ENCODE measurements around the gene TBC1D5. TPM values are rescaled to one million over a fixed set of nuclear protein-coding genes. Genes with fewer than 3 reads are reported as not detected.
"Not testable (repeated sequence)": the region's sequence is repeated elsewhere in the genome, so short reads cannot be mapped to it uniquely, and the experiment has no call there.

TBC1D5 gene
- polyA plus RNA-seq, 3 donors = 49.9 to 51.9 (median 51.5) TPM

DNA sequence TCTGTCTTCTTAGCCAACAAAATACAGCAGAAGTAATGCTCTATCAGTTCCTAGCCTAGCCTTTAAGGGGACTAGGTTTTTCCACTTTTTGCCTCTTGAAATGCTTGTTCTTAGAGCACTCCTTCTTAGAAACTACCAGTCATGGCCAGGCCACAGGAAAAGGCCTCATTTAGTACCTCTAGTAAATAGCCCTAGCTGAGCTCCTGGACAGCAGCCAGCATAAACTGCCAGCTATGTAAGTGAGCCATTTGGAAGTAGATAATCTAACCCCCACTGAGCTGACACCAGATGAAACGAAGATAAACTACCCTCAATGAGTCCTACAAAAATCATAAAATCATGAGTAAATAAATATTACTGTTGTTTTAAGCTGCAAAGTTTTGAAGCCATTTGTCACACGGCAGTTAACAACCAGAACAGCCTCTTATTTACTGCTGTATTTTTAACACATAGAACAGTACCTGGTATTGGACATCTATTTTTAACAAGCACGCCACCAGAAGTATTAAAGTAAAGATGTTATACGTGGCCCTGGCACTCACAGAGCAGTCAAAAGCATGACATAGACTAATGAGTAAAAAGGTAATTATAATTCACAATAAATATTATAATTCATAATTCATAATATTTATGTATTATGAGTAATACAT lies 12.0 kb downstream of the TBC1D5 start:
- DNase-seq (ENCODE audit: extremely low read depth in 1 of 11, low read depth in 9 of 11, low spot score in 4 of 11) = no peak

DNA sequence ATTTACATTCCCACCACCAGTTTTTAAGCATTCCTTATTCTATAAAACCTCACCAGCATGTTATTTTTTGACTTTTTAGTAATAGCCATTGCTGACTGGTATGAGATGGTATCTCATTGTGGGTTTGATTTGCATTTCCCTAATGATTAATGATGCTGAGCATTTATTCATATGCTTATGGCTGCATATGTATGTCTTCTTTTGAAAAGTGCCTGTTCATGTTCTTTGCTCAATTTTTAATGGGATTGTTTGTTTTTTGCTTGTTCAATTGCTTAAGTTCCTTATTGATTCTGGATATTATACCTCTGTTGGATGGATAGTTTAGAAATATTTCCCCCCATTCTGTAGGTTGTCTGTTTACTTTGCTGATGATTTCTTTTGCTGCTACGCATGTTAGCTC lies 16.1 kb downstream of the TBC1D5 start:
- DNase-seq (ENCODE audit: extremely low read depth in 1 of 11, low read depth in 9 of 11, low spot score in 4 of 11) = no peak

DNA sequence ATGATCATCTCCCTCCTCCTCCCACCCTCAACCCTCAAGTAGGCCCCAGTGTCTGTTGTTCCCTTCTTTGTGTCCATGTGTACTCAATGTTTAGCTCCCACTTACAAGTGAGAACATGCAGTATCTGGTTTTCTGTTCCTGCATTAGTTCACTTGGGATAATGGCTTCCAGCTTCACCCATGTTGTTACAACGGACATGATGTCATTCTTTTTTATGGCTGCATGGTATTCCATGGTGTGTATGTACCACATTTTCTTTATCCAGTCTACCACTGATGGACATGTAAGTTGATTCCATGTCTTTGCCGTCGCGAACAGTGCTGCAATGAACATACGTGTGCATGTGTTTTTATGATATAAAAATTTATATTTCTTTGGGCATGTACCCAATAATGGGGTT lies 16.6 kb downstream of the TBC1D5 start:
- not testable (repeated sequence) for DNase-seq (ENCODE audit: extremely low read depth in 1 of 11, low read depth in 9 of 11, low spot score in 4 of 11)

DNA sequence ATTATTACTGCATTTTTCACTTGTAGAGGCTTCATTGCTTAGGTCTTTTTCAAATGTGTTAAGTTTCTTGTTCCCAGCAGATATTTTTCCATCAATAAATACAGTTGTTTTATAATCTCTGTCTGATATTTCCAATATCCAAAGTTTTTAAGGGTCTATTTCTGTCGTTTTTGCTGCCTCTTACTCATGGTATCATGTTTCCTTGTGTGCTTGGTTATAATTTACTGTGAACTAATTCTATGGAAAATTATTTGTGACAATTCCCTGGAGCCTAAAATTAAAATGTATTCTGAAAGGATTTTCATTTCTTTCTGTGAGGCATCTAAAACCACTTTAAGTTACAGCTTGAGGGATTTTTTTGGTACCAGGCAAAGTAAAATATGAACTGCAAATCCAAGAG lies 17.5 kb downstream of the TBC1D5 start:
- no peak for DNase-seq (ENCODE audit: extremely low read depth in 1 of 11, low read depth in 9 of 11, low spot score in 4 of 11)

DNA sequence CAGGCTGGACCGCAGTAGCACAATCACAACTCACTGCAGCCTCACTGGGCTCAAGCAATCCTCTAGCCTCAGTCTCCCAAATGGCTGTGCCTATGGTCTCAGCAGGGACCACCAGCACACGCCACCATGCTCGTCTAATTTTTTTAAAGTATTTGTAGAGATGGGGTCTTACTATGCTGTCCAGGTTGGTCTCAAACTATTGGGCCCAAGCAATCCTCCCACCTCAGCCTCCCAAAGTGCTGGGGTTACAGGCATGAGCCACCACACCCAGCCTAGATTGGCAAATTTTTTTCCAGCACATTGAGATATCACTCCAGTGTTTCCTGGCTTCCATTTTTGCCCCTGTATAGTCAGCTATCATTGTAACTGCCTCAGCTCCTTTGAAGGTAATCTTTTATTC lies 18.3 kb downstream of the TBC1D5 start:
- no peak for DNase-seq (ENCODE audit: extremely low read depth in 1 of 11, low read depth in 9 of 11, low spot score in 4 of 11)

DNA sequence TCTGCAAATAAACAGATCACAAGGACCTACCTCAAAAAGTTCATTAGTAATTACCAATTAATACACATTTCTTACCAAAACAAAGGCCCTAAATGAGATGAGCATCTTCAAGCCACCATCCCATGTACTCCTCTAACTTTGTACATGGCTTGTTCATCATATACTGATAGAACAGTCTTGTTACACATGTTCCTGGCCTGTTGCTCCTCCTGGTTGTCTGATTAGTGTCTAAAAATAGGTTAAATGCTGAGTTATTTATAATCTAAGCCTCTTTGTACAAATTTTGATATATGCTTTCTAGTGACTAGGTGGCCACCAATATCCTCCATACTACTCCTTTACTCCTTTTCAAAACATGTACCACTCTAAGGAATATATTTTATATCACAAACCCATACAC lies 25.0 kb downstream of the TBC1D5 start:
- no peak for DNase-seq (ENCODE audit: extremely low read depth in 1 of 11, low read depth in 9 of 11, low spot score in 4 of 11)

DNA sequence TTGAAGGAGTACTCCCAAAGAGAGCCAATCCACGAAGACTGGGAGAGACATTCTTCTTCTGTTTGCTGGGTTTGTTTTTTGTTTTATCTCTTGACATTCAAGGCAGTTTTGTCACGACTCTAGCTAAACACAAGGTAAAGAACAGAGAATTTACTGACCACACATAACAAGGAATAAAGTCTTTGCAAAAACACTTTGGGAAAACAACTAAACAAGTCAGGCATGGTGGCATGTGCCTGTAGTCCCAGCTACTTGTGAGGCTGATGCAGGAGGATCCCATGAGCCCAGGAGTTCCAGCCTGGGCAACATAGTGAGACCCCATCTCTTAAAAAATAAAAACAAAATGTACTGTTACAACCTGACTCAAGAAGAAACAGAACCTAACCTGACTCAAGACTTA lies 28.0 kb downstream of the TBC1D5 start:
- DNase-seq (ENCODE audit: extremely low read depth in 1 of 11, low read depth in 9 of 11, low spot score in 4 of 11) = no peak

DNA sequence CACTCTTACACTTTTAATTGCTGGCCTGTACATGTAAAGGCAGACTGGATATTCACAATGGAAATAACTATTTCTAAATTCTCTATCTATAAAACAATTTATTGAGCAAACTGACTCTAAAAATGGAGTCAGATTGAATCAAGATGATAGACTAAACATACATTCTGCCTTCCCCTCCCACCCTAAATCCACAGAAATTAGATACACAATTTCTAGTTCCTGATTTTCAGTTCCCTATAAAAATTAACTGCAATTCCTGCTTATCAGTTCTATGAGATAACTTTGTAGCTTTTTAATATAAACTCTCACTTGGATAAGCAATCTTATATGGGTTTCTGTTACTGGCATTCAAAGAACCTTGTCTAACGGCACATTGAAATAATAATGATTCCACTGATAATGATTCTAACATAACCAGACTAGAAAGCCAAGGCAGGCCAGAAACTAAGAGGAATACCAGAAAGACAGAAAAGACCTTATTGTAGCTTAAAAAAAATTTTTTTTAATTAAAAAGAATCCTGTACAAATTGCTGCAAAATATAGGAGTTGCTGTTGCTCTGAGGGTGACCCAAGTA lies 33.1 kb downstream of the TBC1D5 start:
- DNase-seq (ENCODE audit: extremely low read depth in 1 of 11, low read depth in 9 of 11, low spot score in 4 of 11) = no peak

DNA sequence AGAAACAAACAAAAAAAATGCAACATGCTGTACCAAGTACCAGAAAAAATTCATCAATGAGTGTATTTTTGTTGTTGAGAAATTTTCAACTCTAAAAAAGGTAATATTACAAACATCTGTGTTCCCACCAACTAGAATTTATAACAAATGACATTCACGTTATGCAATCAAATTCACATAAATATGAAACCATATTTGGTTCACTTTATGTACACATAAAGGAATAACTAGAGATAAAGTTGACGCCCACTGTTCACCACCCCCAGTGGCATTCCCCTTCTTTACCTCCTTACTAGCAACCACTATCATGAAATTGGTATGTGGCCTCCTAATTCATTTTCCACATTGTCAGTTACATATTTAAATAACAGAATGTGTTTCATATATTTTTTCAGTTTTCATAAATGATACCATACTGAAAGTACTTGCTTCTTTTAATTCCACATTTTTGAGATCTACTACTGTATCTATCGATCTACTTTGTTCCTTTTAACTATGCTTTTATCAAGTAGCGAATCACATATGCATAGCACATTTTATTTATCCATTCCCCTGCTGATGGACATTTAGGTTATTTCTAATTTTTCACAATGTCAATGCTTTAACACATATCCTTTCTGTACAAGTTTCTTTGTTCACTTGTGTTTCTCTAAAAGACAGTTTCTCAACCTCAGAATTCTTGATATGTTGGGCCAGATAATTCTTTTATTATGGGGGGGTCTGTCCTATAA lies 34.5 kb downstream of the TBC1D5 start:
- no peak for DNase-seq (ENCODE audit: extremely low read depth in 1 of 11, low read depth in 9 of 11, low spot score in 4 of 11)

- not testable (repeated sequence) for DNase-seq (ENCODE audit: extremely low read depth in 1 of 11, low read depth in 9 of 11, low spot score in 4 of 11)
Observed at GRCh38 chr3:17705991-17706390, 36.4 kb downstream of the TBC1D5 start.

DNA sequence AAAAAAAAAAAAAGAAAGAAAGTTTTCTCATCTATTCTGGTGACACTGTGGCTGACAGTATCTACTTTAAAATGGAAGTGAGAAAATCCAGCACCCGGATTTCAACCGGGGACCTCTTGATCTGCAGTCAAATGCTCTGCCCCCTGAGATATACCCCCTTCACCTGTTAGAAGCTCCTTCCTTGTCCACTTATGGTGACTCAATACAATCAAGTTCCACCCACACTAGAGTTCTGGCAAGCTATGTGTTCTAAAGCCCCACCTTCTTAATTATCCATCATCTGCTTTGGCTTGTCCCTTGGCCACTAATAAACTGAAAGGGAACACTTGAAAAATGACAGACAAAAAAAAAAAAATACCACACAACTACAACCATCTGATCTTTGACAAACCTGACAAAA lies 42.6 kb downstream of the TBC1D5 start:
- not testable (repeated sequence) for DNase-seq (ENCODE audit: extremely low read depth in 1 of 11, low read depth in 9 of 11, low spot score in 4 of 11)

- not testable (repeated sequence) for DNase-seq (ENCODE audit: extremely low read depth in 1 of 11, low read depth in 9 of 11, low spot score in 4 of 11)
Observed at GRCh38 chr3:17695665-17696064, 46.8 kb downstream of the TBC1D5 start.

DNA sequence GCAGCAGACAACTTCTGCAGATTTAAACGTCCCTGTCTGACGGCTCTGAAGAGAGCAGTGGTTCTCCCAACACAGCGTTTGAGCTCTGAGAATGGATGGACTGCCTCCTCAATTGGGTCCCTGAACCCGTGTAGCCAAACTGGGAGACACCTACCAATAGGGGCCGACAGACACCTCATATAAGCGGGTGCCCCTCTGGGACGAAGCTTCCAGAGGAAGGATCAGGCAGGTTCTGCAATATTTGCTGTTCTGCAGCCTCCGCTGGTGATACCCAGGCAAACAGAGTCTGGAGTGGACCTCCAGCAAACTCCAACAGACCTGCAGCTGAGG lies 48.8 kb downstream of the TBC1D5 start:
- DNase-seq (ENCODE audit: extremely low read depth in 1 of 11, low read depth in 9 of 11, low spot score in 4 of 11) = not testable (repeated sequence)

- DNase-seq (ENCODE audit: extremely low read depth in 1 of 11, low read depth in 9 of 11, low spot score in 4 of 11) = not testable (repeated sequence)
Observed at GRCh38 chr3:17692846-17693669, 49.4 kb downstream of the TBC1D5 start.

DNA sequence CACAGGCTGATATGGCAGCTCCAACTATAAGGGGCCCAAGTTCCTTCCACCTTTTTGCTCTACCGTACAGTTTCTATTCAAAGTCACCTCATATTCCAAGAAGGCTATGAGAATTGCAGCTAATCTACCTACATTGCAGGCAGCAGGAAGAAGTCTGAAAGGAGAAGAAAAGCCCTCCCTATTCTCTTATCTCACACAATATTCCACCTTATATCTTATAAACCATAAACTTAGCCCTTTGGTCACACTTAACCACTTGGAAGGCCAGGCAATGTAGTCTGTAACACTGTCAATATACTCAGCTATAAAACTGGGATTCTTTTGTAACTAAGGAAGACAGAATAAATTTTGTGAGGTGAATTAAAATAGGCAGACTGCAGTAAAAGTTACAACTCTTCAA lies 54.9 kb downstream of the TBC1D5 start:
- DNase-seq (ENCODE audit: extremely low read depth in 1 of 11, low read depth in 9 of 11, low spot score in 4 of 11) = no peak

- no peak for DNase-seq (ENCODE audit: extremely low read depth in 1 of 11, low read depth in 9 of 11, low spot score in 4 of 11)
Observed at GRCh38 chr3:17686613-17687012, 55.8 kb downstream of the TBC1D5 start.

DNA sequence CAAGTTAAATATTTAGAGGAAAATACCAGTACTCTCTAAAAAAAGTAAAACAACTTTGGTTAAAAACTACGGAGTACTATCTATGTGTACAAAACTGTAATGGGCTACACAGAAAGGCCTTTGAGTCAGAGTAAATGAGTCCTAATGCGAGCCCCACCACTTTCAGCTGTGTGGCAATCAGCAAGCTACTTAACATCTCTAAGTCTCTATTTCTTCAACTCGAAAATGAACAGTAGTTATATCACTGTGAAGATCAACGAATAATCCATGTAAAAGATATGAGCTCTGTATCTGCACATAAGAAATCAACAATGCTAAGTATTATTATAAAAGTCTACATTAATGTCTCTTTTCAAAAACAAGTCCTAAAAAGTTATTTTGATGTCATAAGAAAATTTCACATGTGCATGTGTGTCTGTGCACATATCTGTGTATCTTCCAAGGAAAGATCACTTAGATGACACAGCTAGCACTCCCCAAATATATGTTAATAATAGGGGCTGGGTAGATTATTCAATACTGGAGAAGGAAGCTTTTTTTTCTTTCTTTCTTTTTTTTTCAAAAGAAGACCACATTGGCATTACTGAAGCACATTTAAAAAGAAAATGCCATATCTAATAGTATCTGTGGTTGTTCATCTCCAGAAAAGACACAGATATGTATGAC lies 58.8 kb downstream of the TBC1D5 start:
- DNase-seq (ENCODE audit: extremely low read depth in 1 of 11, low read depth in 9 of 11, low spot score in 4 of 11) = no peak

- no peak for DNase-seq (ENCODE audit: extremely low read depth in 1 of 11, low read depth in 9 of 11, low spot score in 4 of 11)
Observed at GRCh38 chr3:17680530-17680929, 61.9 kb downstream of the TBC1D5 start.

DNA sequence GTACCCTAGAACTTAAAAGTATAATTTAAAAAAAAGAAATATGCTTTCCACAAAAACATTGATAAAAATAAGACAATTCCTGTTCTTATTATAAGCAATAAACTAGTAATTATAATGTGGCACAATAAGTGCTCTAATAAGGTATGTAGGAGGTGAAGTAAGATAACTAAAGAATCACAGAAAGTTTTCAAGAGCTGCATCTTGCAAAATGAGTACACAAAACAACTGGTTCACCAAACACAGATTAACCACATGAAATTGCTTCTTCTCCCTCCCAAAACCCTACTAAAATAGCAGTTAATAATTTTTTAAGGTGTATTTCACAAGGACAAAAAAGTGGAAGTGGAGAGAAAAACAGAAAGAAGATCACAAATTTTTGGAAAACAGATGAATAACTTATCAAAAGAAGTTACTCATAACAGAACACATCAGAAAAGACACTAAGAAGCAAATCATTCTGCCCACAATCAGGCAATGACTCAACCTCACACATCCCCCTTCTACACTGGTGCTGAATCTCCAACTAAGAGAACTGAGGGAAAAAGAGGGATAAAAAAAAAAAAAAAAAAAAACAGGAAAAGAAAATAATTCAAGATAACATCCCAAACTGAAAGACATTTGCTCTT lies 64.2 kb downstream of the TBC1D5 start:
- DNase-seq (ENCODE audit: extremely low read depth in 1 of 11, low read depth in 9 of 11, low spot score in 4 of 11) = no peak
